ENCODE measurements around the gene KCTD17.

KCTD17 gene

DNA sequence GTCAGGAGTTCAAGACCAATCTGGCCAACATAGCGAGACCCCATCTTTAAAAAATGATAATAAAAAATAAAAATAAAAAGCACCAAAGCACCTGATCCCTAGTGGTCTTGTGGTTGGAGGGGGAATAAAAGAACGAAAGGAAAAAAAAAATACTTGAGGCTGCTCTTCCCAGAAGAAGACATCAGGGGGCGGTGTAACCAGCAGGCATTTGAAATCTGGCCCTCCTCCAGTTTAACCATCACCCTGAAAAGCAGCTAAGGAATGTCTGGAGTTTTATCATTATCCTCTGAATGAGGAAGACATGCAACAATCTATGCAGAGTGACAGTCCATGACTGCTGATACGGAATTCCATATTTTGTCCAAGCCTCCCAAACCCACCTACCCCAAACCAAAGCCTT, 5.6 kb upstream of the KCTD17 start:
- no peaks in the 10 kb centered on the region for H3K9me2 ChIP-seq (replicated peaks; ENCODE audit: low read depth, low read length)
- H3K27me3 ChIP-seq (ENCODE audit: insufficient read depth, low read length, poor library complexity, severe bottlenecking): no peaks in the 10 kb centered on the region
- no peak overlapping the region for H3K4me2 ChIP-seq (ENCODE audit: low read depth, low read length, poor library complexity, severe bottlenecking)
- H4K20me1 ChIP-seq (ENCODE audit: insufficient read depth, low read length, poor library complexity, severe bottlenecking): no peaks in the 10 kb centered on the region
- H3K79me2 ChIP-seq (ENCODE audit: insufficient read depth, low read length): no peaks in the 10 kb centered on the region
- no peak overlapping the region for H3K4me3 ChIP-seq (ENCODE audit: low read length, poor library complexity, severe bottlenecking)
- no peak overlapping the region for H3K9ac ChIP-seq (ENCODE audit: low read depth, low read length, poor library complexity, severe bottlenecking)
- no peaks in the 10 kb centered on the region for H3F3A ChIP-seq (ENCODE audit: low read depth)
- H2AFZ ChIP-seq (ENCODE audit: low read length): no peak overlapping the region
- TF ChIP-seq, protein P1, sequence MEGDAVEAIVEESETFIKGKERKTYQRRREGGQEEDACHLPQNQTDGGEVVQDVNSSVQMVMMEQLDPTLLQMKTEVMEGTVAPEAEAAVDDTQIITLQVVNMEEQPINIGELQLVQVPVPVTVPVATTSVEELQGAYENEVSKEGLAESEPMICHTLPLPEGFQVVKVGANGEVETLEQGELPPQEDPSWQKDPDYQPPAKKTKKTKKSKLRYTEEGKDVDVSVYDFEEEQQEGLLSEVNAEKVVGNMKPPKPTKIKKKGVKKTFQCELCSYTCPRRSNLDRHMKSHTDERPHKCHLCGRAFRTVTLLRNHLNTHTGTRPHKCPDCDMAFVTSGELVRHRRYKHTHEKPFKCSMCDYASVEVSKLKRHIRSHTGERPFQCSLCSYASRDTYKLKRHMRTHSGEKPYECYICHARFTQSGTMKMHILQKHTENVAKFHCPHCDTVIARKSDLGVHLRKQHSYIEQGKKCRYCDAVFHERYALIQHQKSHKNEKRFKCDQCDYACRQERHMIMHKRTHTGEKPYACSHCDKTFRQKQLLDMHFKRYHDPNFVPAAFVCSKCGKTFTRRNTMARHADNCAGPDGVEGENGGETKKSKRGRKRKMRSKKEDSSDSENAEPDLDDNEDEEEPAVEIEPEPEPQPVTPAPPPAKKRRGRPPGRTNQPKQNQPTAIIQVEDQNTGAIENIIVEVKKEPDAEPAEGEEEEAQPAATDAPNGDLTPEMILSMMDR (conservative IDR thresholded peaks at IDR 0.05; ENCODE audit: low read length): peak; percentile 77
- no peak for TF ChIP-seq EZH2phosphoT487 (IDR thresholded peaks at IDR 0.05; ENCODE audit: borderline replicate concordance)
- no peaks in the 10 kb centered on the region for H3K36me3 ChIP-seq (ENCODE audit: insufficient read depth, low read length)
- peaks cover 6% of the 10 kb centered on the region for H3K4me1 ChIP-seq (ENCODE audit: insufficient read depth, low read length, poor library complexity, severe bottlenecking)
- no peaks in the 10 kb centered on the region for H3K9me3 ChIP-seq (ENCODE audit: insufficient read depth, low read depth, low read length)

DNA sequence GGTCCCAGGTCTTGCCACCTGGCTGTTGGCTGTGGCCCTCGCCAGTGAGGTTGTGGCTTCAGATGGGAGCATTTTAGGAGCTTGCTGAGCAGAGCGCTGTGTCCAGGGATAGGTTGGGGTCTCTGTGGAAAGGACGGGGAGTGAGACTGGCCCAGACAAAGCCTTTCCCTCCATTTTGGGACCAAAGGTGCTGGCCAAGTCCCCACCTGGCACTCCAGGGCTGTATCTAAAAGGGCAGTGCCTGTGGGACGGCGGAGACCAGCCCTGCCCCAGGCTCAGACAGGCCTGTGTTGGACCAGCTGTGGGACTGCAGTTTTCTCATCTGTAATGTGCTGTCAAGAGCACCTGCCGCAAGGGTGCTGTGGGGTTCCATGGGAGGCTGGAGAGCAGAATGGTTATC, 5.0 kb upstream of the KCTD17 start:
- no peak overlapping the region for H2AFZ ChIP-seq (ENCODE audit: low read length)
- peaks cover 6% of the 10 kb centered on the region for H3K4me1 ChIP-seq (ENCODE audit: insufficient read depth, low read length, poor library complexity, severe bottlenecking)
- no peaks in the 10 kb centered on the region for H3F3A ChIP-seq (ENCODE audit: low read depth)
- H3K4me2 ChIP-seq (ENCODE audit: low read depth, low read length, poor library complexity, severe bottlenecking): no peak overlapping the region
- no peak overlapping the region for H3K9ac ChIP-seq (ENCODE audit: low read depth, low read length, poor library complexity, severe bottlenecking)
- H3K36me3 ChIP-seq (ENCODE audit: insufficient read depth, low read length): no peaks in the 10 kb centered on the region
- no peaks in the 10 kb centered on the region for H4K20me1 ChIP-seq (ENCODE audit: insufficient read depth, low read length, poor library complexity, severe bottlenecking)
- TF ChIP-seq, protein P1 (conservative IDR thresholded peaks at IDR 0.05; ENCODE audit: low read length): no peak
- no peak for TF ChIP-seq EZH2phosphoT487 (IDR thresholded peaks at IDR 0.05; ENCODE audit: borderline replicate concordance)
- H3K79me2 ChIP-seq (ENCODE audit: insufficient read depth, low read length): no peaks in the 10 kb centered on the region
- no peaks in the 10 kb centered on the region for H3K9me2 ChIP-seq (replicated peaks; ENCODE audit: low read depth, low read length)
- no peaks in the 10 kb centered on the region for H3K9me3 ChIP-seq (ENCODE audit: insufficient read depth, low read depth, low read length)
- H3K27me3 ChIP-seq (ENCODE audit: insufficient read depth, low read length, poor library complexity, severe bottlenecking): no peaks in the 10 kb centered on the region
- H3K4me3 ChIP-seq (ENCODE audit: low read length, poor library complexity, severe bottlenecking): no peak overlapping the region

DNA sequence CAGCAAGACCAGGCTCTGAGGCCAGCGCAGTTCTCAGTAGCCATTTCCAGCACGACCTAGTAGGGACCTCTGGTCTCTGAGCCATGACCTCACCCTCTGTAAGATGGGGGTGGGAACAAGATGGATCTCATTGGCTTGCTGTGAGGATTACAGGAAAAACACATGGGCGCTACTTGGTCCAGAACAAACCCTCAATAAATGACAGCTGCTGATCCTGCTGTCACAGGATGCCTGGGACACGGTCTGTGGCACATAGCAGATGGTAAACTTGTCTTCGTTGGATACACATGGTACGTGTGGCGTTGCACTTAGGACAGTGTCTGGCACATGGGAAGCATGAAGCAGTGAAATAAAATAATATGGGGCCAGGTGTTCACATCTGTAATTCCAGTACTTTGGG, 4.5 kb upstream of the KCTD17 start:
- Histone ChIP-seq H3K9me2 (replicated peaks; ENCODE audit: low read depth, low read length) (no peaks in the 10 kb centered on the region), H2AFZ (ENCODE audit: low read length) (no peak overlapping the region), H3K4me2 (ENCODE audit: low read depth, low read length, poor library complexity, severe bottlenecking) (no peak overlapping the region), H3F3A (ENCODE audit: low read depth) (no peaks in the 10 kb centered on the region), H3K9me3 (ENCODE audit: insufficient read depth, low read depth, low read length) (no peaks in the 10 kb centered on the region), H3K4me3 (ENCODE audit: low read length, poor library complexity, severe bottlenecking) (no peak overlapping the region), H4K20me1 (ENCODE audit: insufficient read depth, low read length, poor library complexity, severe bottlenecking) (no peaks in the 10 kb centered on the region), H3K4me1 (ENCODE audit: insufficient read depth, low read length, poor library complexity, severe bottlenecking) (peaks cover 9% of the 10 kb centered on the region), H3K36me3 (ENCODE audit: insufficient read depth, low read length) (no peaks in the 10 kb centered on the region), H3K79me2 (ENCODE audit: insufficient read depth, low read length) (no peaks in the 10 kb centered on the region), H3K27me3 (ENCODE audit: insufficient read depth, low read length, poor library complexity, severe bottlenecking) (no peaks in the 10 kb centered on the region), H3K9ac (ENCODE audit: low read depth, low read length, poor library complexity, severe bottlenecking) (no peak overlapping the region)
- TF ChIP-seq, protein P1 (conservative IDR thresholded peaks at IDR 0.05; ENCODE audit: low read length): no peak
- no peak for TF ChIP-seq EZH2phosphoT487 (IDR thresholded peaks at IDR 0.05; ENCODE audit: borderline replicate concordance)

Data from Loucy (cell line).